ENCODE results near the gene INTS1. TPM values are rescaled to one million over a fixed set of nuclear protein-coding genes. Genes with fewer than 3 reads are reported as not detected.

INTS1 gene
- total RNA-seq, 1 experiment from 2014 or later = 43.1 TPM

DNA sequence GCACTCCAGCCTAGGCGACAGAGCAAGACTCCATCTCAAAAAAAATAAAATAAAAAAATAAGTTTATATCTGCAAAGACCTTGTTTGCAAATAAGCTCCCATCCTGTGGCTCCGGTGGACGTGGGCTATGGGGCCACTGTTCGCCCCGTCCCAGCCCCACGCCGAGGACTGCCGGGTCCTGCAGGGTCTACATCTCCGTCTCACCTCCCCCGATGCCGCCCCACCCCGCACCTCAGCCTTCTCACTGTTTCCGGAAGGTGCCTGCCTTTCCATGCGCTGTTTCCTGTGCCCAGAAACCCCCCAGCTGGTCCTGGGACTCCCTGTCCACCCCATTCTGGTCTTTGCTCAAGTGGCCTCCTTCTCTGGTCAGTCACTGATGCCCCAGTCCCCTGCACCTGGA lies 5.0 kb upstream of the INTS1 start:
- no peak for DNase-seq (ENCODE audit: extremely low read depth, low read depth)

DNA sequence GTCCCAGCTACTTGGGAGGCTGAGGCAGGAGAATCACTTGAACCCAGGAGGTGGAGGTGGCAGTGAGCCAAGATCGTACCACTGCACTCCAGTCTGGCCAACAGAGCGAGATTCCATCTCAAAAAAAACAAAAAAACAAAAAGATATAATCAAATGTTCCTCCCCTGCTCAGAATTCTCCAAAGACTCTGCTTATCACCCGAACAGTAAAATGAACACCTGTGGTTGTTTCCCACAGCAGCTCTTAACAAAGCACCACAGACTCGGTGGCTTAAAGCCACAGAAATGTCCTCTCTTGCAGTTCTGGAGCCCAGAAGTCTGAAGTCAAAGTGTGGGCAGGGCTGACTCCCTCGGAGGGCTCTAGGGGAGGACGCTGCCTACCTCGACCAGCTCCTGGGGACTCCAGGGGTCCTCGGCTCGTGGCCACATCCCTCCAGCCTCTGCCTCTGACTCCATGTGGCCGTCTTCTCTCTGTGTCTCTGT lies 4.1 kb upstream of the INTS1 start:
- no peak for DNase-seq (ENCODE audit: extremely low read depth, low read depth)

DNA sequence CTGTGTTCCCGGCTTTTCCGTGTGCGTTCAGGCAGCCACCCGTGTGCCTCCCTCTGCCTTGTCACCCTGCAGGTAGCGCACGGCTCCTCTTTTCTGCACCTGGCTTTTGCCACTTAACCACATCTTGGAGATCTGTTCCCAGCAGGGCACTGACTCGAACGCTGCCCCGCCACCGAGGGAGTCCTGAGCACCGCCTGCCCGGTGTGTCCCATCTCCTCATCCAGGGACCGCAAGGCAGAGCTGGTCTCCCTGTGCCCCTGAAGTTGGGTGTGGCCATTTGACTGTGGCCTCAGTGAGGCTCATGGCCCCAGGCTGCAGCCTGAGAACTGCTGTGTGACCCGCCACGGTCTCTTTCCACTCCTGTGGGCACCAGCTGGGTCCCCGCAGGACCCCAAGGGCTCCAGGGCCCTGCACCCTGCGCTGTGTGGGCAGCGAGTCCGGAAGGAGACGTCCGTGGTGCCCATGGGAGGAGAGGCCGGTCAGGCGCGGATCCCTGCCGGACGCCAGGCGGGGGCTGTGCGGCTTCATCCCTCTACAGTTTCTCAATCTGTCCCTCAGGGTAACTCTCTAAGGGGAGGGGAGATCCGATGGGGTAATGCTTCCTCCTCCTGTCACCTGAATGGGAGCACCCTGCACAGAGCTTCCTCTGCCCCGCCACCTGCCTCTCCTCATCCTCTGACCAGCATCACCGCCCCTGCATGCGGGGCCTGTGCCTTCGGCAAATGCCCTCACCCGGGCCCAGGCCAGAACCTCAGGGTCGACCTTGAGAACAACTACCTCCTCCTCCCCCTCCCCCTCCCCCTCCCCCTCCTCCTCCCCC lies 1.8 kb upstream of the INTS1 start:
- peak; percentile 67 for DNase-seq (ENCODE audit: extremely low read depth, low read depth)

DNA sequence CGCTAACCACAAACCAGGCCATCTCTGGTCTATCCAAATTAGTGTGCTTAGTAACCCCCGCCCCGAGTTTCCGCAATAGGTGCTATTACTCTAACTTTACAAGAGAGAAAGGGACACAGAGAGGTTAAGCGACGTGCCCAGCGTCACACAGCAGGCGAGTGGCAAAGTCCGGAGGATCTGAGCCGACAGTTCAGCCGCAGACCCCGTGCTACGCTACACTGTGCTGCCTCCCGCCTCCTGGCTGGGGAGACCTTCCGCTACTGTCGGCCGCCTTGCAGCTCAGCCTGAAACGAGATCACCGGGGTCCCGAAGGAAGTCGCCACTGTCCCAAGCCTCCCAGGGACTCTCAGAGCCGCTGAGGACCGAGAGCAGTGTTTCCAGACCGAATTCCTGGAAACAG lies 799 bp downstream of the INTS1 start:
- no peak for DNase-seq (ENCODE audit: extremely low read depth, low read depth)

DNA sequence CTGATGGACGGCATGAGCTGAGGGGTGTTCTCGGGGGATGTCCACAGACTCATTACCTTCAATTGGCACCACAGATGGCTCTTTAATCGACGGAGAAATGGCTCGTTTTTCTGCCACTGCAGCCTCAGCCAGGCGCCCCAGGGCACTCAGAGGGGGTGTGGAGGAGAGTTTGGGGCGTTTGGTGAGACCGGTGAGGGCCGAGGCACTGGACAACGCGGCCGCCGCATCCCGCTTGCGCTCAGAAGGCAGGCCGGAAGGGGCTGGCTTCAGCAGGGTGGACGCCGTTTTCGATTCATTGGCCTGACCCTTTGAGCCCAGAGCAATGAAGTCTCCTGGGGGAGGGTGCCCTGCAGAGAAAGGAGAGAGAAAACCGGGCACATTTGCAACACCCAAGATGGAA lies 1.3 kb downstream of the INTS1 start:
- no peak for DNase-seq (ENCODE audit: extremely low read depth, low read depth)

DNA sequence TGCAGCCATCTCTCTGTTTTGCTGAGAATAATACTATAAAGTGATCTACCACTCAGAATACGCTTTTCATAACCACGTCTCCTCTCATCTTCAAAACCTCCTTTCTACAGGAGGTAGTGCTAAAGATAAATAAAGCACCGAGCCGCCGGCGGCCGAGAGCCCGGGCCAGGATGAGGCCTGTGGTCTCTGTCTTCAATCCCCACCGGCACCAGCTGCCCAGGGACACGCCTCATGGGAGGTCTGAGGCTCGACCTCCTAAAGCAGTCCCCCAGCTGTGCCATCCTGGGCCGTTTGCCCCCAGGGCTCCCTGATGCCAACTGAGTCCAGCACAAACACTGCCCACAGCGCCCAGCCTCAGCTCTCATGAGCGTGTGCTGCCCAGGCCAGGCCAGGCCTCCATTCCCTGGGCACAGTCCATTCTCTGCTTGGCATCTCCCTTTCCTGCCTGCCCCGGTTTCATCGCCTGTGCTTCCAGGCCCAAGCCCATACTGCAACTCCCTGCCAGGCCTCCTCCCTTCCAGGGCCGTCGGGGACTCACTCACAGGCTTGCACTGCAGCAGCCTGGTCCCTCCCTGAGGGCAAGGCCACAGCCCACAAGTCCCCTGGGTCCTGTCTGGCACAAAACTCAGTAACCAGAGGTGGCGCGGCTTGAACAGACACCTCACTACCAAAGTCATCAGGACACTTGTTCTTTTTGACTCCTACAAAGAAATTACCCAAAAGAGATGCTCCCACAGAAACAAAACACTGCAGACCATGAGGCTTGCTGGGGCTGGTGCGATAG lies 2.5 kb downstream of the INTS1 start:
- no peak for DNase-seq (ENCODE audit: extremely low read depth, low read depth)

DNA sequence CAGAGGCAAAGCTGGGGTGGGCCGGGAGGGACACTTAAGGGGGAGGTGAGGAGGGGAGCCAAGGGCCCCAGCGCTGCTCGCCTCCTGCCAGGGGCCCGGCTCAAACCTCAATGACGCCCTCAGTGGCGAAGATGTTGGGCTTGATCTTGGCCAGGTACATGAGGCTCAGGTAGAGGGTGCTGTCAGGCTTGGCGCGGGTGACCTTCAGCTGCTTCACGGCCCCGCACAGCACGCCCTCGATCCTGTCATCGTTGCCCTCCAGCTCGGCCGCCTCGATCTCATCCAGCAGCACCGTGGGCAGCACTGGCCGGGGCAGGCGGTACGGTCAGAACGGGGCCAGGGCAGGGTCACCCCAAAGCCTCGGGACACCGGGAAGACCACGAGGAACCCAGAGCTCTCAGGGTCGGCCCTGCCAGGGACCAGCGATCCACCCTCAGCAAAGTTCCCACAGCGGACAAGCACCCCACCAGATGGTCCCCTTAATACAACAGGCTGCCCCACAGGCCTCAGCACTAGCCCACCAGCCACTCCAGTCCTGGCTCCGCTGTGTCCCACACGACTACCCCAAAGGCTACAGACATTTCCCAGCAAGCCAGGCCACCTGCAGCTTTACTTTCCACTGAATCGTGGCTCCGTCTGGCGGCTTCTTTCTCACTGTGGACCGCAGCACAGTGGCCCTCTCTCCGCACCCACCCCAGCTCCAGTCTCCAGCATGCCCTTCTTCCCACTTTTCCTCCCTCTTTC lies 4.0 kb downstream of the INTS1 start:
- DNase-seq (ENCODE audit: extremely low read depth, low read depth) = no peak

DNA sequence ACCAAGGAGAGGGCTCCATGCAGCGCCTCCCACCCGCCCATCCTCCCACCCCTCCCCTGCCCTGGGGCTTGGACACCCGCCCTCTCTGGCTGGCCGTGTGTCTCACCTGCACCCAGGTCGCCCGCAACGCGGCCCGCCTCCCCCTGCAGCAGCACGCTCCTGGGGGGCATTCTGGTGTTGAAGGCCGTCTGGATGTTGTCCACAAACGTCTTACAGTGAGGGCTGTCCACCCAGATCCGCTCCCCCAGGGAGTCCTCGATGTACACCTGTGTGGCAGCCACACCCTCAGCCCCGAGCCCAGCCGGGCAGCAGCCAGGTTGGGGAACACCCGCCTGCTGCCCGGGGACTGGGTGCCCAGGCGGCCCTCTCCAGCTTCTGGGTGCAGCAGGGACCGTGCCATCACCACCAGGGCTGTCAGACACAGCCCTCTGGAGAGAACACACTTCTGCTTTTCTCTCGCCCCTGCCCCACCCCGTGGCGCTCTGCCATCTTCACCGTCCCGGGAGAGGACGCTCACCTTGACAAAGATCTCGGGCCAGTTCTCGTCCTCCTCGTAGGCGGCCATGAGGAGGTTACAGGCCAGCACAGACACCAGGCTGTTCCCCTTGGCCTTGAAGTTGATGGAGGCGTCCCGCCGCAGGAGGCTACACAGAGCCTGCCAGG lies 4.7 kb downstream of the INTS1 start:
- DNase-seq (ENCODE audit: extremely low read depth, low read depth) = no peak

DNA sequence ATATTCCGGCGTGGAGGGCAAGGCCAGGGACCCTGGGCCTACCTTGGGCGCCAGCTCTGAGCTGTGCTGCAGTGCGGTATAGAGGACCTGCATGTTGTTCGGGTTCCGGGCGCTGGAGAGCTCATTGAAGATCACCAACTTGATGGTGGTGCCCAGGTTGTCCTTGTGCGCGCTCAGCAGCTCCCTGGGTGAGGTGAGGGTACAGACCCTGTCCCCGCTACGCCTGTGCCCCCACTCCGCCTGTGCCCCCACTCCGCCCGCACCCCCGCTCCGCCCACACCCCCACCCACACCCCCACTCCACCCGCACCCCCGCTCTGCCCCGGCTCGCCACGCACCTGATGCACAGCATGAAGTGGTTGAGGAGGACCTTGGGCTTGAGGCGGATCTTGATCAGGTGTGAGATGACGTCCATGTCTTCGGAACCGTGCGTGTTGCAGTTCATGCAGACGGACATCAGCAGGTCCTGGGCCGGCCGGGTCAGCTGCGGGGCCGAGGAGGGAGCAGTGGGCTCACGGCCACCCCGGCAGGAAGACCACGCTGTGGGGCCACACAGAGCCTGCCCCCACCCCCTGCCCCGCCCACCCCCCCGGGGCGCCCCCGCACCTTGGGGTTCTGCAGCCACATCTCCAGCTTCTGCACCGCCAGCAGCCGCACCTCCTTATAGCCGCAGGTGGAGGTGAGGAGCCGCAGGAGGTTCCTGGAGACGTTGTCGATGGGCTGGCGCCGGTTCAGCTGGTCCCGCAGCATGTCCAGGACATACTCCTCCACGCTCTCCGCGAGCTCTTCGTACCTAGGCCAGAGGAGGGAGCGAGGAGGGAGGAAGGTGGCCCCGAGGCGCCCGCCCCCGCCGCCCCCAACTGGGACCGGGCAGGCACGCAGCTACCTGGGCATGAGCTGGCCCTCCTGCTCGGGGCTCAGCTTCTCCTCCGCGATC lies 5.6 kb downstream of the INTS1 start:
- no peak for DNase-seq (ENCODE audit: extremely low read depth, low read depth)

DNA sequence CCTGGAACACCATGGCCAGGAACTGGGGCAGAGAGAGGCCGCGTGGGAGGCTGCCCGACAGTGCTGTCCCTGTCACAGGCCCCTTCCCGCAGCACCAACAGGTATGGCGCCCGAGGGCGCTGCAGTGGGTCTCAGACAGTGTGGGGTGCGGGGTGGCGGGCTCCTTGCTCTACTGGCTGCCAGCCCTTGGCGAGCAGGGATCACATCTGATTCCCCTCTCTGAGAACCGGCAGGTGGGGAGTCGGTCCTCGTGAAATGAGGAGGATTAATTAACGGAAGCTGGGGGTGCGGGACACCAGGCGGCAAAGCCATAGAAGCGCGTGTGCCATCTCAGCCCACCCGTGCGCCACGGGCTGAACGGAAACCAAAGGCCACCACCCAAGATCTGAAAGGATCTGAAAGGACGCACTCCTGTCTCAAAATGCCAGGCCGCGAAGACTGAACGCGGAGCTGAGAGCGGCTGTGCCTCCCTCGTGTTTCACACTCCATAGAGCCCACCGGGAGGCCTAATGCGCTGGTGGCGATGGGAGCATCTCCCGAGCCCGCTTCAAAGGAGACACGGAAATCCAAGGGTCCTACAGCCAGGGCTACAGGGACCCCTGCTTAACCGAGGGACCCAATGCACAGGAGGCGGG lies 6.8 kb downstream of the INTS1 start:
- no peak for DNase-seq (ENCODE audit: extremely low read depth, low read depth)

DNA sequence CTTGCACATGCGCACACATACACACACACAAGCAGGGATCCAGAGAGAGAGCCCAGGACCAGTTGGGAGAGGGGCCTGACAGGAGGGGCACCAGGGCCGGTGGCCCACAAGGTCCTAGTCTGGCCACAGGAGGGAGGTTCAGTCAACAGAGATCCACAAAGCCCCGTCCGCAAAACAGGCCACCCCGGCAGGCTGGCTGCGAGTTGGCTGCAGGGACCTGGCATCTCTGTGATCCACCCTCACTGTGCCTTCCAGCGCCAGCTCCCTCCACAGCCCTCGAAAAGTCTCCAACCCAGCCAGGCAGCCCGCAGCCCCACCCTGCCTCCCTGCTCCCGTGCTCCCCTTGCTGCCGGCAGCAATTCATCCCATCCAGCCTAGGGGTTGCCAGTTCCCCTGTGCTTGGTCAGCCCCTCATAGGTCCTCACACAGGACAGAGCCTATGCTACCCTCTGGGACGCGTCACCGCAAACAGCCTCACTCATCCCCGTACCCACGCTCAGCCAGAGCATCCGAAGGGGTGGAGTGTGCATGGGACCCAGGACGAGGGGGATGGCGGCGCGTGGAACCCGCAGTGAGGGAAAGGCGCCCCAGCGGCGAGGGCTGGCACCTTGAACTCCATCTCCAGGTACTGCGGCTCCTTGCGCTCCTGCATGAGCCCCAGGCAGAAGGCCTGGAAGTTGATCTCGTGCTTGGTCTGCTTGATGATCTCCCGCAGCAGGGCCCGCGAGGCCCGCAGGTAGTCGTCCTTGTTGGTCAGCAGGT lies 7.5 kb downstream of the INTS1 start:
- no peak for DNase-seq (ENCODE audit: extremely low read depth, low read depth)

DNA sequence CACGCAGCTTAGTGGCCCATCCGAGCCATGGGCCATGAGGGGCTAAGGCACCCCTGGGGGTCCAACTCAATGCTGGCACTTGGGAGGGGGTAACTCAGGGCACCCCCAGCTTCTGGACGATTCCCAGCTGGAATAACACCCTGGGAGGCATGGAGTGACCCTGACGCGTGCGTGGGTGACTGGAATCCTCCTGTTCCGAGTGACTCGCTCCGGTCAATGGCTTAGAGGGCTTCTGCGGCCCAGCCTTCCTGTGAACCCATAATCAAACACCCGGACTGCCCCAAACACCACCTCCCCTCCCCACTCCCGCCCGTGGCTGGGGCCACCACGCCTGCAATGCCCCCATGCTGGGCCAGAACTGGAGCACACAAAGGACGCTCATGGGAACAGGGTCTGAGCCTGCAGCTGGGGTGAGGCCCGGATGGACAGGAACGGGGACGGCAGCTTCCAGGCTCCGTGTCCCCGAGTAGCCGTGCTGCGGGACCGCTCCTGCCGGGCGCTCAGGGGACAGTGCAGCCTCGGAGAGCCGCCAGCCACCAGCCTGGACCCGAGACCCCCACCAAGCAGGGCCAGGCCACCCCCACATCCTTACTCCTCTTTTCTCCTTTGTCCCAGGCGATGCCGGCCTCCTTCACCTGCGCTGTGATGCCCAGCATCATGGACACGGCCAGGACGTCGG lies 8.5 kb downstream of the INTS1 start:
- DNase-seq (ENCODE audit: extremely low read depth, low read depth) = no peak

DNA sequence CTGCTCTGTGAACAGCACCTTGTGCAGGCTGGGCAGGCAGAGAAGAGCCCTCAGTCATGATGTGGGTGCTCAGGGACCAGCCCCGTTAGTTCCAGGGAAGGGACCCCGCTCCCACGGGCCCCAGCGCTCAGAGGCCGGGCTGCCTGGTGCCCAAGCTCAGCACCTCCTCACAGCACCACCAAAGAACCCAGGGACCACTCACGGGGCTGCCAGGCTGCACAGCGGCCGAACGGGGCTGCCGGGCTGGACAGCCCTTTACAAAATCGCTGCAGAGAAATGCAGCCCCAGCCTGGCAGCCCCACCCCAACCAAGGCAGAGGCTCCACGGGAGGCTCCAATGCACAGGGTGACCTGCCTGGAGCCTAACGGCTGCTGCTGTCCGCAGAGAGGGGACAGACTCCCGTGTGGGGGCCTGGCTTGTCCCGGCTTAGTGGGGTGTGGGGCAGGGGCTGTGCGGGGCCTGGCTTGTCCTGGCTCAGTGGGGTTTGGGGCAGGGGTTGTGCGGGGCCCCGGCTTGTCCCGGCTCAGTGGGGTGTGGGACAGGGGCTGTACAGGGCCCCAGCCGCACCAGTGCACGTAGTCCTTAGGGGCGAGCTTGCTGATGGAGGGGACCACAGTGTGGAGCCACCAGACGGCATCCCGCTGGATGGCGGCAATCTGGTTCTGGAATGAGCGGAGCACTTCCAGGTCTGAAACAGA lies 9.2 kb downstream of the INTS1 start:
- DNase-seq (ENCODE audit: extremely low read depth, low read depth) = no peak

DNA sequence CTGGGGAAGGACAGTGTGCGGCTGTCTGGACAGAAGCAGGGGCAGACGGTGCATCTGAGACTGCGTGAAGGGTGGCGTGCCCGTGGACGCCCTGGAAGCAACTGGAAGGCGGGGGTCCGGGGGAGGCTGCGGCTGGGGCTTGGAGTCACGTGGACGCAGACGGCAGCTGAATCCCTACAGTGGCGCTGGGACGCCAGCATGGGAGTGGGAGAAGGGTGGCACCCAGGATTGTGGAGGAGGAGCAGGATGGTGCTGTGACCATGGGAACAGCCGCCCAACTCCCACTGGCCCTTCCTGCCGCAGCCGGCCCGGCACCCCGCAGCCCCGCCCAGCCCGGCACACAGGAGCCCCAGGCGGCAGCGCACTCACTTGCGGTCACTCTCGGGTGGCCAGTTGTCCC lies 9.7 kb downstream of the INTS1 start:
- no peak for DNase-seq (ENCODE audit: extremely low read depth, low read depth)

DNA sequence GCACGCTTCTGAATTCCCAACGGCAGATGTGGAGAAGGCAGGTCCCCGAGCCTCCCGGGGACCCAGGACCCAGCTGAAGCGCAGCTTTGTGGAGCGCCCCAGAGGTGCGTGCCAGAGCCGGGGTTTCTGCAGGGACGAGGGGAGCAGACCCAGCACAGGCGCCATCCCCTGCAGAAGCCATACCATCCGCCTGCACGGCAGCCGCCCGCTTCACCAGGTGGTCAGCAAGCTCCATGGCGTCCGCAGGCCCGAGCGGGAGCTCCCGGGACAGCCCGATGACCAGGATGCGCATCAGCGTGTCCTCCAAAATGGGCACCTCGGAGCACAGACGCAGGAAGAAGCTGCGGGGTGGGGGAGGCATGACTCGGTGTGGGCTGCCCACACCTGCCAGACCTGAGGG lies 10.6 kb downstream of the INTS1 start:
- DNase-seq (ENCODE audit: extremely low read depth, low read depth) = no peak

DNA sequence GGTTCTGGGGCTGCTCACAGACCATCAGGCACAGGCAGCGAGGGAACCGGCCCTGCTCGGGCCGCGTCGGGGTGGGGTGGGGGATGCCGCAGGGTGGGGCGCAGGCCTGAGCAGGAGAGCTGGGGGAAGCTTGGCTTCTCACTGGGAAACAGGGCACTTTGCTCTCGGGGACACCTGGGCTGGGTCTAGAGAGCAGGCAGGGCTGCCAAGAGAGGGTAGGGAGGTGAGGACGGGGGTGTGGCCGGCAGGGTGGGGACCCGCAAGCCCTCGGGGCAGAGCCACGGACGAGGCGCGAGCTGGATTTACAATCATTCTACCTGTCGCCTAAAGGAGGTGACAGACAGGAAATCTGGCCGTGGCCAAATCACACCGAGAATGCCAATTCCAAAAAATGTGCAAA lies 11.1 kb downstream of the INTS1 start:
- DNase-seq (ENCODE audit: extremely low read depth, low read depth) = no peak

DNA sequence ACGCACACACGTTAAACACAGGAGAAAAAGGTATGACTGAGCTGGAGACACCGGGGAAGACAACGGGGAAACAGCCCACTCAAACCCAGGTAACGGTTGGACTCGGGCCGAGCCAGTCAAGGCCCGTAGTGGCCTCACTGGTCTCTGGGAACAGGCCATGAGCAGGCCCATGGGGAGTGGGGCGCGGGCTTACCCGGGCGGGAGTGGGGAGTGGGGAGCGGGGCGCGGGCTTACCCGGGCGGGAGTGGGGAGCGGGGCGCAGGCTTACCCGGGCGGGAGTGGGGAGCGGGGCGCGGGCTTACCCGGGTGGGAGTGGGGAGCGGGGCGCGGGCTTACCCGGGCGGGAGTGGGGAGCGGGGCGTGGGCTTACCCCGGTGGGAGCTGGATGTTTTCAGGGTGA lies 11.5 kb downstream of the INTS1 start:
- DNase-seq (ENCODE audit: extremely low read depth, low read depth) = no peak

All from NCI-H460 (cell line).